Measurements from ENCODE around the gene SPACA4.

Gene SPACA4

GRCh38 chr19:48598996-48599700 is 7.4 kb upstream of the SPACA4 start:
- DNase-seq: no peak

DNA sequence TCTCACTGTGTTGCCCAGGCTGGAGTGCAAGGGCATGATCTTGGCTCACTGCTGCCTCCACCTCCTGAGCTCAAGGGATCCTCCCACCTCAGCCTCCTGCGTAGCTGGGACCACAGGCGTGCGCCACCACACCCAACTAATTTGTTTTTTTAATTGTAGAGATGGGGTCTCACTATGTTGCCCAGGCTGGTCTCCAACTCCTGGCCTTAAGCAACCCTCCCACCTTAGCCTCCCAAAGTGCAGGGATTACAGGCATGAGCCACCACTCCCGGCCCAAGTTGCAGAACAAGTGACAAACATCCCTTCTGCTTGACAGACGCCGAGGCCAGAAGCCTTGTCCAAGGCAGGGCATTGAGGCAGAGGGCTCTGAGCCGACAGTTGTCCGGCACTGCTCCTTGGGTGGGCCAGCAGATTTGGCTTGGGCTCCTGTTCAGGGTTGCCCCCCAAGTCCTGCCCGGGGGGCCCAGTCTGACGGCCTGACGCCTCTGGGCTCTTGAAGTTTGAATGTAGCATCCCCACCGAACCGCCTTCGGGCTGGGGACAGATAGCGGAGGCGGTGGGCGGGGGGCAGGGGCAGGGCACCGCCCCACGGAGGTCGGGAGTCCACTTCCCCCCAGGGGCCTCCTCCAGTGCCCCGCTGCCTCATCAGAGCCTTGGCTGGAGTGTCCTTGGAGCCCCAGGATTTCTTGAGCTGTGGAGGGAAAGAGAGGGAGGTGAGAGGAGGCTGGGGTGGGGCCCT is 5.7 kb upstream of the SPACA4 start:
- no peak for DNase-seq

DNA sequence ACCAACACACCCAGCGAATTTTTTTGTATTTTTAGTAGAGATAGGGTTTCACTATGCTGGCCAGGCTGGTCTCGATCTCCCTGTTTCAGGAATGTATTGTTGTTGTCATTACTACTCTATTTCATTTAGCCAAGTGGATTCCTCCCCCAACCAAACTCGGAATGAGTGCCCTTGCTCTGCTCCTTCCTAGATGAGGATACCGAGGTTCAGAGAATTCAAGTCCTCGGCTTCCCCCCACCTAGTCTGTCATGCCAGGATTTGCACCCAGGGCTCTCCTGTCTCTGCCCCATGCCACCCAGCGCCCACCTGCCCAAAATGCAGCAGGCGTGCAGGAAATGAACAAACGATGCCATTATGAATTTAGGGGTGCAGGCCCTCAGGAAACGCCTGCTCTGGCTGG is 3.5 kb upstream of the SPACA4 start:
- DNase-seq: no peak

DNA sequence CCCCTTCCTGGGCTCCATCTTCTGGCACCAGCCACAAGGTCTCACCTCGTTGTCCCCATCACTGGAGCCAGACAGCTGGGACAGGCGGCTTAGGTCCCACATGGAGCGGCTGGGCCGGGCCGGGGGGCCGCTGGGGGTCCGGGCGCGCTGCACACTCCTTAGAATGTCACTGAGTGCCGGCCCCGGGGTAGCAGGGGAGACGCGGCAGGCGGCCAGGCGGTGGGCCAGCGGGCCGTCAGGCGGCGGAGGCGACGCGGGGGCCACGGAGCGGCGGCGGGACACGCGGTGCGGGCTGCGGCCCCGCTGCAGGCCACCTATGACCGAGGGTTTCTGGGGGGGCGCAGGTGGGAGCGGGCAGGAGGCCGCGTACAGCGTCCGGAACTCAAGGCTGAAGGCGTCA is 3.1 kb upstream of the SPACA4 start:
- no peak for DNase-seq

DNA sequence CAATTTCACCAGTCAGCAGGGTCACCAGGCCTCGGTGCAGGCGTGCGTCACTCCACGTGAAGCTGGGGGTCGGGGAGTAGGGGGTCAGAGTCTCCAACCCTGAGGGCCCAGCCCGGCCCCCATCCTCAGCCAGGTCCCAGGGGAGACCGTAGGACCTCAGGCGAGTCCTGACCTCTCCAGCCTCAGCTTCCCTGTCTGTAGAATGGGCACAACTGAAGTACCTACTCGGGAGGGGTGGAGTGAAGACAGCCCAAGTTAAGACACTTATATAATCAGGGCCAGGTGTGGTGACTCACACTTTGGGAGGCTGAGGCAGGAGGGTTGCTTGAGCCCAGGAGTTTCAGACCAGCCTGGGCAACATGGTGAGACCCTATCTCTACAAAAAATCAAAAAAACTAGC is 2.7 kb upstream of the SPACA4 start:
- DNase-seq: no peak

DNA sequence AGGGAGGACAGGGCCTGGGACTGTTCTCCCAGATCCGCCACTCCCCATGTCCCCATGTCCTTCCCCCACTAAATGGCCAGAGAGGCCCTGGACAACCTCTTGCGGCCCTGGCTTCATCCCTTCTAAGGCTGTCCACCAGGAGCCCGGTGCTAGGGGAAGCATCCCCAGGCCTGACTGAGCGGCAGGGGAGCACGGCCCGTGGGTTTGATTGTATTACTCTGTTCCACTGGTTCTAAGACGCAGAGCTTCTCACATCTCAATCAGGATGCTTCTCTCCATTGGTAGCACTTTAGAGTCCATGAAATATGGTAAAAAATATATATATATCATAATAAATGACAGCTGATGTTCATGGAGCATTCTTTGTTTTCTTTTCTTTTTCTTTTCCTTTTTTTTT is 815 bp downstream of the SPACA4 start:
- no peak for DNase-seq

DNA sequence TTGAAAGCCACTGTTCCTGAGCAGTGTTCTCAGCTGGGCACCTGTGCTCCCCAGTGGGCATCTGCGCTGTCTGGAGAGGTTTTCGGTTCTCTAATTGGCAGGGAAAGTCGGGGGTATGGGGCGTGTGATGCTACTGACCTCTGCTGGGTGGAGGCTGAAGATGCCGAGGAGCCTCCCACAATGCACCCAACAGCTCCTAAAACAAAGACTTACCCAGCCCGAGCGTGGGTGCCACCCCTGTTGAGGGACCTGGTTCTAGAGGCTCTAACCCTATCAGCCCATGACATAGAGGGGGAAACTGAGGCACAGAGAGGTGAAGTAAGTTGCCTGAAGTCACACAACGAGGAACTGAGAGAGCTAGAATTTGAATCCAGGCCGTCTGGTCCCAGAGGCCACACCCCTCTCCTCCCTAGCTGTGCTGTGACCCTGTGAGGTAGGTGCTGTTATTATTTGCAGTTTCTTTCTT is 2.3 kb downstream of the SPACA4 start:
- peak; percentile 77 for DNase-seq

- DNase-seq: no peak
These were observed 3.1 kb downstream of the SPACA4 start for GRCh38 chr19:48609571-48610108.

GRCh38 chr19:48611872-48612271 is 5.3 kb downstream of the SPACA4 start:
- no peak for DNase-seq

DNA sequence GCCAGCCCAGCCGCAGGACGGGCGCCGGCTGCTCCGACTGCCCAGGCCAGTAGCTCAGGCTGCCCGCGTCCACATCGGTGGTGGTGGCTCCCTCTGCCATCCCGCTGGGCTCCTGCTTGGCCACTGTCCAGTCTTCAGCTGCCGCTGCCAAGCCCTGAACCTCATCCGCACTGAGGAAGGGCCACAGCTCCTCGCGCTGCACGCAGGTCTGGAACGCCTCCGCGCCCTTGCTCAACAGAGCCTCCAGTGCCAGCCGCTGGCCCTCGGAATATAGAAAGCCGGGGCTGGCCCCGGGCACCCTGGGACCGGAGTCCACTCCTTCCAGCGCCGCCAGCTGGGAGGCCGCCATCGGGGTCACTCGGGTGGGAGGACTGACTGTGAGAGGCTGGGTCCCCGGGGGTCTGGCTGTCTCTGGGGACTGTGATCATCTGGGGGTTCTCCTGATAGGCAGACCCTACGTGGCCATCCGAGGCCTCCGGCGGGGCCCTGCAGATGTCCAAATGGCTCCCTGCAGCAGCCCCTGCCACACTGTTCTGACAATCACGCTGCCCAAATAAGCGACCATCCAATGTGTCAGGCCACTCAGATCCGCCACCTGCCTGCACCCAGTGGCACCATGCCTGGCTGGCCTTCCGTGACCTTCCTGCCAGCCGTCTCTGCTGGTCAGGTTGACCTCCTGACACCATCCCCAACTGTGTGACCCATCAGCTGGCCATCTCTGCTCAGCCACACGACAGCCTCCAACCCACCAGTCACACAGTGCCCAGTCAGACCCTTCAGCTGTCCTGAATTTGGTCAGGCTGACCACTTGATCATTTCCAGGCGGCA is 6.7 kb downstream of the SPACA4 start:
- DNase-seq: no peak

GRCh38 chr19:48613852-48614435 is 7.4 kb downstream of the SPACA4 start:
- DNase-seq: no peak

DNA sequence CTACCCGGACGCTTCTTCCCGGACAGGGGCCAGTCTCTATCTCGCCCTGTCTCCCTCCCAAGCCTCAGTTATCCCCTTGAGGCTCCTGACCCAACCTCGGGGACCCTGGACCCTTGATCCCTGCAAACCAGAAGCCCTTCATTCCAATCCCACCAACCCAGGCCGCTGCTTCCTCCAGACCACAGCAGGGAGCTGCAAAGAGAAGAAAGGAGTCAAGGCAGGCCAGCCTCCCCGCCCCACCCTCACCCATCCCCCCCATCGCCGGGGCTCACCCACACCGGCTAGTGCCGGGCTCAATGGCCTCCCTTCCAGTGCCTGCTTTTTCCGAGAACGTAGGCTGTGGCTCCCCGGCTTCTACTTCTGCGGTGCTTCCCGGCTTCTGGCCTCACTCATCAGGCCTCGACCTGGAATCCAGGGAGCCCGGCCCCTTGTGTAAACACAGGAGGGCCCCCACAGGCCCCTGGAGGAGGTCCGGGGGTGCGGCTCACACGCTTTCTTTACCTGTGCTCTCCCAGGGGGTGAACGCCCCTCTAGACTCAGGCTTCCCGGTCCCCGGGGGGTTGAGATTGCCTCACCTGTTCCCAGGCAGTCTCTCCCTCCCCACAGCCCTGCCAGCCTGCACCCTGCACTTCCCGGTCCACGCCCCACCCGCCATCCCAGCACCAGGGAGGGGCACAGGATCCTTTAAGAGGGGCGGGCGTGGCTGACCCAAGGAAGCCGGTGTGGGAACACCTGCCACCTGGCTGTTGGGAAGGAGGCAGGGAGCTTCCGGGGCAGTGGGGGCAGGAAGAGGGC is 8.1 kb downstream of the SPACA4 start, which contains the start of gene FAM83E:
TSS of gene FAM83E (minus strand) at position 641 of the 795 bp plus-strand sequence. CDS start 1,704 bp downstream, outside the sequence.
- peak; percentile 18 for DNase-seq

GRCh38 chr19:48615231-48616040 is 8.9 kb downstream of the SPACA4 start:
- no peak for DNase-seq

DNA sequence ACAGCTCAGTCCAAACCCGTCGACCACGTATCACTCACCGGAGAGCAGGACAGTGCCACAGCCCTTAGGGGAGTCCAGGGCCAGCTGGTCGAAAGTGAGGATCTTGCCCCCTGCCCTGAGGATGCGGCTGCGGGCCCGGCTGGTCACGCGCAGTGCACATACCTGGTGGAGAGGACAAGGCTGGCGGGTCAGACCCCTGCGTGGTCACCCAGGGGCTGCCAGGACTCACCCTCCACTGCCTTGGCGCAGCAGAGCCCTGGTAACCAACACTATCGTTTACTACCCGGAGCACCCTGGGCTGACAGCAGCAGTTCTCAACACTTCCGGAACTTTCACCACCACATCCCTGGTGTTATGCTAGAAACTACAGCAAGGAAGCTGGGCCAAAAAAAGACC is 9.5 kb downstream of the SPACA4 start:
- no peak for DNase-seq

DNA sequence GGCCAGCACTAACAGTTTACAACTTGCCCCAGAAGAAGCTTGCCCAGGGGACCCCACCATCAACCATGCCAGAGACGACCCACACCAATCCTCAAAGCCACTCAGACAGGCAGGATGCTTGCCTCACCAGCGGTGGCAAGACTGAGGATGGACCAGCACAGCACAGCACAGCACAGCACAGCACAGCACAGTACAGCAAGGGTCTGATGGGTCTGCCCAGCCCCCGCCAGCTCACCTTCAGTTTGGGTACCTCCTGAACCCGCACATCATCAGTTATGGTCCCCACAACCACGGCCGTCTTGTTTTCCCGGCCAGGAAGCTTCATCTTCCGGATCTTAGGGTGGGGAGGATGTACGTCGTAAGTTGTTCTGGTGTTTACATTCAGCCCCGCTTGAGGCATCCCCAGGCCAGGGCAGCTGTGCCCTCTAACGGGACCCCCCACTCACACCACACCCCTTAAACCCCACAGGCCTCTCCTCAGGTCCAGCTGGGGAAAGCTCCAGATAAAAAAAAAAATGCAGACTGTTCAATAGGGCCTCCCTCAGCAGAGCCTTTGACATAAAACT is 10.0 kb downstream of the SPACA4 start:
- DNase-seq: no peak

GRCh38 chr19:48617146-48617937 is 10.8 kb downstream of the SPACA4 start:
- DNase-seq: no peak

DNA sequence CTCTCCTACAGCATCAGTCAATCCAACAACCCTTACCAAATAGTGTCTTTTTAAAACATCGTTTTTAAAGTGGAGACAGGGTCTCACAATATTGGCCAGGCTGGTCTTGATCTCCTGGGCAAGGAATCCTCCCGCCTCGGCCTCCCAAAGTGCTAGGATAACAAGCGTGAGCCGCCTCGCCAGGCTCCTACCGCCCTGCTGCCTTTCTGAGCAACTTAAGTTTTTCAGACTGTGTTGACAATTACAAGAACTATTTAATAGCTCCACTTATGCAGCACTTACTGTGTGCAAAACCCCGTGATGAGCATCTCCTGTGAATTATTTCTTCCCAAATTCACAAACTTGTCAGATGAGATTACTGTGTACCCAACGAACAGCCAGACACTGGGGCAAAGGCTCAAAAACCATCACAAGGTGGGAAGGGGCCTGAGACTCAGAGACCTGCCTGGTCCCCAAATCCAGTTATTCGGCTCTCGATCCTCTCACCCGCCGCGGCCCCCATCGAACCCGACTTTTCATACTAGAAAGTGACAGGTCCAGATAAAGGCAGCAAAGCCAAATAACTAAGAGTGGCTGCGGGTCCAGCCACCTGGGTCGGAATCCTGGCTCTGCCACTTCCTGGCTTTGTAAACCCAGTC is 11.9 kb downstream of the SPACA4 start:
- DNase-seq: peak; percentile 48

- peak; percentile 99 for DNase-seq
These were observed 12.6 kb downstream of the SPACA4 start, which contains the start of the genes RPL18 and SPHK2 for GRCh38 chr19:48618916-48619691. Gene RPL18, minus strand, starts transcription at chr19:48619178. Its CDS starts 35 bp downstream, at chr19:48619143. Gene SPHK2, plus strand, starts transcription at chr19:48619506. Its CDS starts 1,009 bp downstream, at chr19:48620515.

Measured in COR-L47 (cell line).